Fibroblast of skin of right quadriceps (primary cell): ENCODE data around the gene CCDC88C.

ENCODE experiments used
- DNase-seq: peaks from one replicate; pipeline ENCODE4 v3.0.0-alpha.2; 2013

The CCDC88C gene

GRCh38 chr14:91324606-91325575, 92.7 kb downstream of the CCDC88C start:
- DNase-seq: no peak

- peak; percentile 56 for DNase-seq
These were observed 93.7 kb downstream of the CCDC88C start for GRCh38 chr14:91323671-91324605.

- DNase-seq: no peak
These were observed 94.6 kb downstream of the CCDC88C start for GRCh38 chr14:91323031-91323430.

GRCh38 chr14:91322623-91323022, 95.0 kb downstream of the CCDC88C start:
- no peak for DNase-seq

GRCh38 chr14:91321131-91321530, 96.5 kb downstream of the CCDC88C start:
- no peak for DNase-seq

- no peak for DNase-seq
These were observed 97.4 kb downstream of the CCDC88C start for GRCh38 chr14:91320266-91320665.

GRCh38 chr14:91318911-91319310, 98.7 kb downstream of the CCDC88C start:
- DNase-seq: no peak

GRCh38 chr14:91317381-91318308, 100.0 kb downstream of the CCDC88C start:
- no peak for DNase-seq

GRCh38 chr14:91316761-91317160, 100.9 kb downstream of the CCDC88C start:
- DNase-seq: no peak

- no peak for DNase-seq
These were observed 101.8 kb downstream of the CCDC88C start for GRCh38 chr14:91315844-91316267.

- DNase-seq: no peak
These were observed 103.8 kb downstream of the CCDC88C start for GRCh38 chr14:91313852-91314251.

GRCh38 chr14:91313154-91313850, 104.3 kb downstream of the CCDC88C start:
- no peak for DNase-seq

- no peak for DNase-seq
These were observed 106.3 kb downstream of the CCDC88C start for GRCh38 chr14:91311284-91311662.

GRCh38 chr14:91310606-91311283, 106.9 kb downstream of the CCDC88C start:
- no peak for DNase-seq

- DNase-seq: no peak
These were observed 107.8 kb downstream of the CCDC88C start for GRCh38 chr14:91309756-91310280.

GRCh38 chr14:91308337-91308736, 109.3 kb downstream of the CCDC88C start:
- no peak for DNase-seq

- DNase-seq: no peak
These were observed 110.0 kb downstream of the CCDC88C start for GRCh38 chr14:91307652-91308051.

- DNase-seq: no peak
These were observed 110.6 kb downstream of the CCDC88C start for GRCh38 chr14:91307046-91307445.

- no peak for DNase-seq
These were observed 111.1 kb downstream of the CCDC88C start for GRCh38 chr14:91306547-91306946.

GRCh38 chr14:91305650-91306431, 111.8 kb downstream of the CCDC88C start:
- DNase-seq: no peak
